Measurements from ENCODE around the gene SRP19. TPM values are rescaled to one million over a fixed set of nuclear protein-coding genes. Genes with fewer than 3 reads are reported as not detected.

Gene SRP19
- total and polyA plus RNA-seq, 2 of the 8 experiments (the other 6 are each of a cell fraction or from before 2014, with no cell fraction given): 27.5 to 79.9 TPM

DNA sequence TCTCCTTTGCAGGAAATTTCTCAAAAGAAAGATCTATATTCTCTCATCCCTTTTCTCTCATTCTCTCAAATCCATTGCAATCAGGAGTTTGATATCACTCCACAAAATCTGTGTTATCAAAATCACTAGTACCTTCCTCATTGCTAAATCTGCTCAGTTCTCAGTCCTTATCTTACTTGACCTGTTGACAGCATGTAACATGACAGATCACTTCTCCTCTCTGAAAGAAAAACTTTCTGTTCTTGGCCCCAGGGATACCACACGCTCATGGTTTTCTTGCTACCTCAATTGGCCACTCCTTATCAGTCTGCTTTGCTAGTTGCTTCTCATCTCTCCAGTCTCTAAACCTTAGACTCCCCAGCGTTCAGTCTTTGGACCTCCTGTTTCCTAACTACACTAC is 22.1 kb downstream of the SRP19 start:
- no peak overlapping the region for H2AK5ac ChIP-seq (ENCODE audit: low read depth, low read length)
- FAIRE-seq: no peak
- no peak overlapping the region for H3K23ac ChIP-seq (ENCODE audit: insufficient read length)
- H2BK15ac ChIP-seq (ENCODE audit: low read length): no peak overlapping the region
- no peak overlapping the region for H3K9ac ChIP-seq (replicated peaks in 1 of 4; ENCODE audit: extremely low read depth in 1 of 4, low read depth in 3 of 4, low read length in 3 of 4)
- no peak overlapping the region for H3K4ac ChIP-seq (replicated peaks; ENCODE audit: insufficient read length, low read depth, low read length)
- peaks cover 3 to 7% of the 10 kb centered on the region in 2 experiments for H4K20me1 ChIP-seq (replicated peaks in 1 of 2; ENCODE audit: control insufficient read depth in 1 of 2, insufficient read depth in 2 of 2, low read length in 2 of 2)
- H3K36me3 ChIP-seq (ENCODE audit: control insufficient read depth in 2 of 4, insufficient read depth in 4 of 4, low read length in 3 of 4): peaks cover 0 to 52% (median 19%) of the 10 kb centered on the region in 4 experiments; a peak in 6 of 8 replicates
- H3K4me3 ChIP-seq (ENCODE audit: extremely low read depth in 1 of 4, insufficient read depth in 2 of 4, low read depth in 3 of 4, low read length in 4 of 4): no peak overlapping the region
- TF ChIP-seq RXRA (IDR thresholded peaks at IDR 0.05; ENCODE audit: insufficient read depth, low read depth, low read length) (no peak), TAF1 (IDR thresholded peaks at IDR 0.05; ENCODE audit: low read depth, low read length) (no peak), CTBP2 (IDR thresholded peaks at IDR 0.05; ENCODE audit: borderline replicate concordance, insufficient read depth, insufficient read length, low read length) (no peak)
- no peak overlapping the region for H2BK5ac ChIP-seq (ENCODE audit: low read depth, low read length)
- no peak overlapping the region for H2BK12ac ChIP-seq (ENCODE audit: low read depth, low read length)
- no peaks in the 10 kb centered on the region; the same call in 1 of the 2 replicates for H3K23me2 ChIP-seq (ENCODE audit: low read depth, low read length)
- H3K4me1 ChIP-seq (replicated peaks in 1 of 4; ENCODE audit: control insufficient read depth in 3 of 4, insufficient read depth in 4 of 4, low read length in 3 of 4): no peaks in the 10 kb centered on the region
- DNase-seq (ENCODE audit: low read depth in 1 of 2, low spot score in 2 of 2): no peak
- CTCF ChIA-PET (ENCODE audit: partially characterized antibody): interaction anchor here (3.8 kb wide), 1 partner anchor 13 kb away, joined by 22 read pairs; no protein-coding TSS in a partner anchor
- no peak overlapping the region for H3K14ac ChIP-seq (ENCODE audit: insufficient read length)
- H3K27ac ChIP-seq (ENCODE audit: low read depth, low read length): no peak overlapping the region
- H3K56ac ChIP-seq (replicated peaks; ENCODE audit: insufficient read length, low read depth, low read length): no peak overlapping the region
- no peaks in the 10 kb centered on the region for H3K9me3 ChIP-seq (ENCODE audit: insufficient read depth in 2 of 2, low read depth in 1 of 2, low read length in 1 of 2)
- H3K27me3 ChIP-seq (replicated peaks in 1 of 4; ENCODE audit: control insufficient read depth in 3 of 4, extremely low read depth in 1 of 4, insufficient read depth in 3 of 4, low read length in 3 of 4): peaks cover 0 to 1% (median 0%) of the 10 kb centered on the region in 4 experiments; a peak in 1 of 7 replicates
- H2AFZ ChIP-seq (ENCODE audit: low read length): no peak overlapping the region
- WGBS, 2 experiments (ENCODE audit: extremely low coverage in 1 of 2, insufficient coverage in 1 of 2, insufficient read length in 1 of 2, insufficient replicate concordance in 2 of 2, low coverage in 1 of 2, low lambda C conversion rate in 2 of 2, missing lambda C conversion rate in 1 of 2): 91% methylated on average over 2 of the region's 2 CpGs; no CpG with 5 or more reads in 1 of the 2 experiments
- H4K5ac ChIP-seq (ENCODE audit: insufficient read length, low read depth, low read length): no peak overlapping the region
- no peaks in the 10 kb centered on the region for H3K79me1 ChIP-seq (ENCODE audit: low read depth, low read length)
- no peak overlapping the region for H4K8ac ChIP-seq (ENCODE audit: extremely low read depth, insufficient read depth, low read length)
- no peak overlapping the region for H2BK20ac ChIP-seq (ENCODE audit: low read length)
- POLR2A ChIA-PET (ENCODE audit: partially characterized antibody): interaction anchor here (0.6 to 2.3 kb wide), 4 partner anchors 12 to 695 kb away, joined by 3 to 5 read pairs (median 4); partner anchors contain the start of gene SRP19
- no peaks in the 10 kb centered on the region for H3K79me2 ChIP-seq (ENCODE audit: control insufficient read depth in 1 of 2, insufficient read depth in 2 of 2, low read length in 2 of 2)
- no peak overlapping the region for H4K91ac ChIP-seq (replicated peaks; ENCODE audit: insufficient read length, low read length)
- H3K18ac ChIP-seq (ENCODE audit: extremely low read depth, low read length): no peak overlapping the region
- H3K4me2 ChIP-seq (ENCODE audit: insufficient read depth in 1 of 2, low read depth in 2 of 2, low read length in 2 of 2): no peak overlapping the region
- no peak overlapping the region for H2BK120ac ChIP-seq (replicated peaks; ENCODE audit: low read depth, low read length)
